Measurements from ENCODE around the gene CFAP299.

Gene CFAP299

GRCh38 chr4:80422727-80423404 is 87.3 kb downstream of the CFAP299 start:
- H3K4me2 ChIP-seq (ENCODE audit: low read depth, low read length): no peak overlapping the region
- no peak overlapping the region for H3K27ac ChIP-seq (ENCODE audit: low read length)
- no peaks in the 10 kb centered on the region for H3K79me2 ChIP-seq (ENCODE audit: low read length)
- no peaks in the 10 kb centered on the region for H3F3A ChIP-seq (ENCODE audit: insufficient read depth, low read length)
- no peaks in the 10 kb centered on the region for H3K9me3 ChIP-seq (replicated peaks; ENCODE audit: insufficient read depth, low read length)
- TF ChIP-seq CTCF (IDR thresholded peaks at IDR 0.05; ENCODE audit: low read length) (no peak), EZH2phosphoT487 (IDR thresholded peaks at IDR 0.05; ENCODE audit: low read length) (no peak), EZH2 (optimal IDR thresholded peaks at IDR 0.05; ENCODE audit: low read depth, low read length) (no peak)
- no peaks in the 10 kb centered on the region for H3K4me1 ChIP-seq (ENCODE audit: low read length)
- H2AFZ ChIP-seq (ENCODE audit: low read length): no peak overlapping the region
- H3K9me2 ChIP-seq (replicated peaks; ENCODE audit: insufficient read depth, low read length): no peaks in the 10 kb centered on the region
- no peaks in the 10 kb centered on the region for H3K36me3 ChIP-seq (replicated peaks; ENCODE audit: insufficient read depth, low read length)
- H3K4me3 ChIP-seq (ENCODE audit: low read length): no peak overlapping the region
- H3K27me3 ChIP-seq (replicated peaks; ENCODE audit: insufficient read depth, low read length): no peaks in the 10 kb centered on the region
- no peaks in the 10 kb centered on the region for H4K20me1 ChIP-seq (ENCODE audit: insufficient read depth, low read length)
- H3K9ac ChIP-seq (ENCODE audit: low read length): no peak overlapping the region
- peak; percentile 23 for DNase-seq

GRCh38 chr4:80423553-80424224 is 88.2 kb downstream of the CFAP299 start:
- Histone ChIP-seq H3K4me2 (ENCODE audit: low read depth, low read length) (no peak overlapping the region), H3K27me3 (replicated peaks; ENCODE audit: insufficient read depth, low read length) (no peaks in the 10 kb centered on the region), H3K9ac (ENCODE audit: low read length) (no peak overlapping the region), H3K4me3 (ENCODE audit: low read length) (no peak overlapping the region), H3K9me2 (replicated peaks; ENCODE audit: insufficient read depth, low read length) (no peaks in the 10 kb centered on the region), H3F3A (ENCODE audit: insufficient read depth, low read length) (no peaks in the 10 kb centered on the region), H3K9me3 (replicated peaks; ENCODE audit: insufficient read depth, low read length) (no peaks in the 10 kb centered on the region), H4K20me1 (ENCODE audit: insufficient read depth, low read length) (no peaks in the 10 kb centered on the region), H3K27ac (ENCODE audit: low read length) (no peak overlapping the region), H3K79me2 (ENCODE audit: low read length) (no peaks in the 10 kb centered on the region), H3K36me3 (replicated peaks; ENCODE audit: insufficient read depth, low read length) (no peaks in the 10 kb centered on the region), H3K4me1 (ENCODE audit: low read length) (no peaks in the 10 kb centered on the region), H2AFZ (ENCODE audit: low read length) (no peak overlapping the region)
- no peak for DNase-seq
- TF ChIP-seq EZH2phosphoT487 (IDR thresholded peaks at IDR 0.05; ENCODE audit: low read length): no peak
- TF ChIP-seq EZH2 (optimal IDR thresholded peaks at IDR 0.05; ENCODE audit: low read depth, low read length): no peak

GRCh38 chr4:80424225-80424581 is 88.7 kb downstream of the CFAP299 start:
- Histone ChIP-seq H3K4me2 (ENCODE audit: low read depth, low read length) (no peak overlapping the region), H3K4me1 (ENCODE audit: low read length) (no peaks in the 10 kb centered on the region)
- no peak for TF ChIP-seq EZH2phosphoT487 (IDR thresholded peaks at IDR 0.05; ENCODE audit: low read length)
- TF ChIP-seq EZH2 (optimal IDR thresholded peaks at IDR 0.05; ENCODE audit: low read depth, low read length): no peak
- no peak for TF ChIP-seq CTCF (IDR thresholded peaks at IDR 0.05; ENCODE audit: low read length)

More at GRCh38 chr4:80424225-80424581, 88.7 kb downstream of the CFAP299 start:
- H3K4me3 ChIP-seq (ENCODE audit: low read length): no peak overlapping the region
- no peaks in the 10 kb centered on the region for H3K36me3 ChIP-seq (replicated peaks; ENCODE audit: insufficient read depth, low read length)
- H3K9ac ChIP-seq (ENCODE audit: low read length): no peak overlapping the region
- H3K79me2 ChIP-seq (ENCODE audit: low read length): no peaks in the 10 kb centered on the region
- no peaks in the 10 kb centered on the region for H3F3A ChIP-seq (ENCODE audit: insufficient read depth, low read length)
- H3K9me2 ChIP-seq (replicated peaks; ENCODE audit: insufficient read depth, low read length): no peaks in the 10 kb centered on the region
- DNase-seq: no peak
- H2AFZ ChIP-seq (ENCODE audit: low read length): no peak overlapping the region
- no peak overlapping the region for H3K27ac ChIP-seq (ENCODE audit: low read length)
- H4K20me1 ChIP-seq (ENCODE audit: insufficient read depth, low read length): no peaks in the 10 kb centered on the region
- H3K27me3 ChIP-seq (replicated peaks; ENCODE audit: insufficient read depth, low read length): no peaks in the 10 kb centered on the region
- no peaks in the 10 kb centered on the region for H3K9me3 ChIP-seq (replicated peaks; ENCODE audit: insufficient read depth, low read length)

Data from MM.1S (cell line).